Stimulated activated CD8-positive, alpha-beta memory T cell treated with anti-CD3 and anti-CD28 coated beads, Interleukin-7, amount 100 ng/mL, for 4 hours (primary cell): ENCODE measurements around the gene EFNA3.

Experiments used
- DNase-seq, 2 donors: peaks; one replicate each; pipeline ENCODE4 v3.0.0-alpha.2; 2020; ENCODE audit warnings: low read depth in 2 of 2

The EFNA3 gene

DNA sequence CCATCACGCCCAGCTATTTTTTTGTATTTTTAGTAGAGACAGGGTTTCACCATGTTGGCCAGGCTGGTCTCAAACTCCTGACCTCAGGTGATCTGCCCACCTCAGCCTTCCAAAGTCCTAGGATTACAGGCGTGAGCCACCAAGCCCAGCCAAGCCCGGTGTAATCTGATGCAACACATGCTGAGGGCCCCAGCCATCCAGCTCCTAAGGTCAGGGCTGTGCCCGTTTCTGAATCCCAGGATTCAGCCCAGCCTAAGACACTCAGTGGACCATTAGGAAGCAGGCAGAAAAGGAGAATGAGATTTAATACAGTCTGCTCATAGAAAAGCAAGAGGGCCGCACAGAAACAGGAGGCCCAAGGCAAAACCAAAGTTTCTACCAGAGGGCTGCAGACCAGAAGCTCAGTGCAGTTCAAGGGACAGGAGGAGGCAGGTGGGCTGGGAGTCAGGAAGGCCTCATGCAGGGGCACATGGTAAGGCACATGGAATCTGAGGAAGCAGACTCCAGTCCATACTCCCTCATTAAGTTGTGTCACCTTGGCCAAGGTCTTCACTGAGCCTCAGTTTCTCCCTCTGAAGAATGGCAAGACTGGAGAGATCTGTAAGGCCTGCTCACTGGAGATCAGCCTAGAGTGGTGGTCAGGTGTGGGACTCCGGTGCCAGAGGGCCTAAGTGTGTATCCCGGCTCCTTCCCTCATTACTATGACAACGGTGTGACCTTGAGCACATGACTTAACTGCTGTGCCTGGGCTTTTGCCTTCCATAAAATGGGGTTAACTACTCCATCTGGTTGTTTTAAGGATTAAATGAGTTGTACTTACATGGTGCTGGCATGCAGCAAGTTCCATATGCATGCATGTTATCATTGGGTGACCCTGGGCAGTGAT is 29.9 kb upstream of the EFNA3 start:
- no peak for DNase-seq

DNA sequence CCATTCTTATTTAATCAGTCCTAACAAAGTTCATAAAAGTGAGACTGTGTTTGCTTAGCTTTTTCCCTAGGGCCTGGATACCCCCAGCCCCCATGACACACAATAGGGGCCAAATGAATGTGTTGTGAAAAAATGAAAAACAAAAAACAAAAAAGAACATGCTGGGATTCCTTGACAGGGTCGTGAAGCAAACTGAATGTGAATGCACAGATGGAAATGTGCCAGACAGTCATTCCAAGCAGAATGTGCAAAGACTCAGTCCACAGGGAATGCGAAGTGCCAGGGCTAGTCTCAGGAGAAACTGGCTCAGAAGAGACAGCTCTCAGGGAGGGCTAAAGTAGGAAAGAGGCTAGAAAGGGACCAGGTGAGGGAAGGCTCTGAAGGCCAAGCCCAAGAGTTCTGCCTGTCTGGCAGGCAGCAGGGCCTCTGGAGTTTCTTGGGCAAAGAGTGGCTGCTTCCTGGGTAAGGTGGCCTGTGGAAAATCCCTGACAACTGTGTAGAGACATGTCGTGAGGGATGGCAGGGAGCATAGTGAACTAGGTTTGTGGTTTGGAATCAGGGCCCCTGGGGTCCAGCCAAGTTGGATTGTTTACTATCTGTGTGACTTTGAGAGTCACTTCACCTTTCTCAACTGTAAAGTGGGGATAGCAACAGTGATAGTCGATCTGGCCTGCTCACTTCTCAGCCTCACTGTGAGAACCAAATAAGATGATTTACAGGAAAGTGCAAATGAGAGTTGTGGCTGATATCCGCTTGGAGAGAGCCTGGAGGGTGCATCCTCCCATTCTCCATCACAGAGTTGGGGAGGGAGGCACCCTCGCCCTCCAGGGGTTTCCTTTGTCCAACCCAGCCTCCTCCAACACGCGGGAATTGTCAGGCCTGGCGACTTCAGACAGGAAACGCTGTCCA is 28.7 kb upstream of the EFNA3 start:
- DNase-seq, result no peak

DNA sequence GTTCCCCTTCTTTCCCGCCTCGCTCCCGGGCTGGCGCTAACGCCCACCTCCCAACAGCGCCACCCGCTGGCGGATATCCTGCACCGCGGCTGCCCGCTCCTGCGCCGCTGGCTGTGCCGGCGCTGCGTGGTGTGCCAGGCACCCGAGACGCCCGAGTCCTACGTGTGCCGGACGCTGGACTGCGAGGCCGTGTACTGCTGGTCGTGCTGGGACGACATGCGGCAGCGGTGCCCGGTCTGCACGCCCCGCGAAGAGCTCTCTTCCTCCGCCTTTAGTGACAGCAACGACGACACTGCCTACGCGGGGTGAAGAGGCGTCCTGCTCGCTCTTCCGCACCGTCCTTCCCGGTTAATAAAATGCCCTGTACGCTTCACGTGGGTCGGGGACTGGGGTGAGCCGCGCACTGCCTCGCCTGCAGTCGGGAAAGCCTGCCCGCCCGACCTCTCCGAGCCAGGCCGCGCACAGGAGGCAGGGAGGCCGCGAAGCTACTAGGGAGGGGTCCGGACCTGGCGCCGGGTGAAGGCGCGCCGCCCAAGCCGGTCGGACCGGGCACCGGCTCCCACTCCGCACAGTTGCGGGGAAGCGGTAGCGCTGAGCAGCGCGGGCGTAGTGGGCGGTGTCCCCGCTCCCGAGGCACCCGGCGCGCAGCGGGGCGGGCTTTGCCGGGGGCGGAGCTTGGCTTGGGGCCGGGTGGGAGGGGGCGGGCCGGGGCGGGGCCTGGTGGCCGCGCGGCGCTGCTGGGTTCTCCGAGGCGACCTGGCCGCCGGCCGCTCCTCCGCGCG is 27.9 kb upstream of the EFNA3 start, which contains the start of gene ADAM15:
Gene ADAM15, plus strand, starts transcription at position 757 of the 782 bp plus-strand sequence. CDS start 71 bp downstream, outside the sequence.
- DNase-seq, result peak; percentile 46 to 74

DNA sequence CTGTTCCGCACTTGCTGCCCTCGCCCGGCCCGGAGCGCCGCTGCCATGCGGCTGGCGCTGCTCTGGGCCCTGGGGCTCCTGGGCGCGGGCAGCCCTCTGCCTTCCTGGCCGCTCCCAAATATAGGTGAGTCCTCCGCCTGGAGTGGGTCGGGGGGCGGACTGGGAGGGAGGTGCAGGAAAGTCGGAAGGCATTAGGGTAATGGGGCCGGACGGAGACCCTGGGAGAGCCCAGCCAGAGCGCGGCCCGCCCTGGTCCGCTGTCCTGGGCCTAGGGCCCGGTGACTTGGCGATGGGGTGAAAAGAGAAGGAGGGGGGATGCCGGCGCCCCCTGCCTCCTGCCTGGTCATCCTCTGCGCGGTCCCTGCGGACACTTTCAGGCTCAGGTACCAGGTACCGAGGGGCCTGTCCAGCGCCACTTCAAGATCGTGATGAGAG is 27.3 kb upstream of the EFNA3 start:
- no peak for DNase-seq

DNA sequence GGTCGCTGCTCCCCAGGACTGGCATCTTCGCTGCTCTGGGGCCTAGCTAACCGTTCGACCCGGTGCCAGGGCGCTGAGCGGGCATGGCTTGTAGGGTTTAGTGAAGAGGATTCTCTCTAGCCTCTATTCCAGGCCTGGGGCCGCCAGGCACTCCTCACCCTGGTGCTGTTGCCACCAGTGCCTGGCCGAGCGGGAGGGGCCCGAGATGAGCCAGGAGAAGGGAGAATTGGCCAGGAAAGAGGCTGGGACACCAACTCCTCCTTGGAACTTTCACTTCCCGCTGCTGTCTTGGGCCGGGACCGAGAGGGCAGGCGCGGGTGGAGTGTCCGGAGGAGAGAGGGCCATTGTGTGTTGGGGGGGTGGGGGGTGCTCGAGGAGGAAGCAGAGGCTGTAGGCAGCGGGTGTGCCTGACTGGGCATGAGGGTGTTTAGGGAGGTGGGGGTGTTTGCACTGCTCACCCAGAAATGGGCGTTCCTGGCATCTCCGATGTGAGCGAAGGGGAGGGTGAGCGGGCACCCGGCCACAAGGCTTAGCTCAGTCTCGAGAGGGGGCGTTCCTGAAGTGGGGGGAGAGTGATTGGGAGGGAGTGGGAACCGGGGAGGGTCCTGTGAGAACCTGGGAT is 26.7 kb upstream of the EFNA3 start:
- peak; percentile 22 to 49 for DNase-seq

DNA sequence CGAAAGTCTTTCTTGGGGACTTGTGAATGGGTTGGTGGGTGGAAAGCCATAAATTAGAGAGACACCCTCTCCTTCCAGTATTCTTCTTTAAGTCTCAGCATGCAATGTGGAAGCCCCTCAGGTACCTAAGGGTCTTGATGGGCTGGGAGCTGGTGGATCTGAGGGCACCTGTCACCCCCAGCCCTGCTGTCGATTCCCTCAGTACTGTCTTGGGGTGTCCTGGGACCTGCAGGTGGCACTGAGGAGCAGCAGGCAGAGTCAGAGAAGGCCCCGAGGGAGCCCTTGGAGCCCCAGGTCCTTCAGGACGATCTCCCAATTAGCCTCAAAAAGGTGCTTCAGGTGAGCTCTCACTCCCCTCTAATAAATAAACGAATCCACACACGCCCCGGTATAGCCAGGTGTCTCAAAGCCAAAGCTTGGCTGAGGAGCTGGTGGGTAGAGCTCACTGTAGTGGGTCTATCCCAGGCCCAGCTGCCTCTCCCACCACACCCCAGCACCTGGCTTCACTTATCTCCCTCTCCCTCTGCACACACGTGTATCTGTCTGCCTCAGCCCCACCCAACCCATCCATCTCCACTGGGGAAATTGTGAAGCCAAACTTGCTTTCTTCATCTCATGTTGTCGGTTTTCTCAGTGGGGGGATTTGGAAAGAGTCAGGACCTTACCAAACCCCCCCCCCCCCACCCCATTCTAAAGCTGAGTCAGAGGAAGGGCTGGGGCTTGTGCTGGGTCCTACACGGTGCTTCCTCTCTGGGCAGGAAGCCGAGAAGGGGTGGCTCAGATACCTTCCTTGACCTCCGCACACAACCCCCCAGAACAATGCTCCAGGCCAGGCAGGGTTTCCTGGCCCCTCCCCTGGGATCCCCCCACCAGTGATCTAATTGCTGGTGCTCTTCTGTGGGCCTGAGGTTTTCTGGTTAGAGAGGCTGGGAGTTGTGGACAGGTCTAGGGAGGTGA is 25.9 kb upstream of the EFNA3 start:
- no peak for DNase-seq

DNA sequence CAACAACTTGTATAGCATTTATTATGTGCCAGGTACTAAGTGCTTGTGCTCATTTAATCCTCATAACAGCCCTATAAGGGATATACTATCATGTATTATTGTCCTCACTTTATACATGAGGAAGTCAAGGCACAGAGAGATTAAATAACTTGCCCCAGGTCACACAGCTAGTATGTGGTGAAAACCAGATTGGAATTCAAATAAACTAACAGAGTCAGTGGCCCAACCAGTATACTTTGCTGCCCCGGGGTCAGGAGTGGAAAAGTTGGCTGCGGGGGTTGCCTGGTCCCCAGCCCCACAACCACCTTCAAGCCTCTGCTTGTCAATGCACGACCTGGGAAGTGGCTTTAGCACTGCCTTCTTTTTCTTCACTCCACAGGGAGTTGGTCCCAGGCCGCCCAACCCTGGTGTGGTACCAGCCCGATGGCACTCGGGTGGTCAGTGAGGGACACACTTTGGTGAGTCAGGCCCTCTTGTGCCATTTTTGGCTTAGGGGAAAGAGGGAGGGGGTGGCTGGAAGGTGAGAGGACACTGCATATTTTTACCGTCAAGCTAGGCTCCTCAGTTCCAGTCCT is 25.0 kb upstream of the EFNA3 start:
- DNase-seq, result no peak

DNA sequence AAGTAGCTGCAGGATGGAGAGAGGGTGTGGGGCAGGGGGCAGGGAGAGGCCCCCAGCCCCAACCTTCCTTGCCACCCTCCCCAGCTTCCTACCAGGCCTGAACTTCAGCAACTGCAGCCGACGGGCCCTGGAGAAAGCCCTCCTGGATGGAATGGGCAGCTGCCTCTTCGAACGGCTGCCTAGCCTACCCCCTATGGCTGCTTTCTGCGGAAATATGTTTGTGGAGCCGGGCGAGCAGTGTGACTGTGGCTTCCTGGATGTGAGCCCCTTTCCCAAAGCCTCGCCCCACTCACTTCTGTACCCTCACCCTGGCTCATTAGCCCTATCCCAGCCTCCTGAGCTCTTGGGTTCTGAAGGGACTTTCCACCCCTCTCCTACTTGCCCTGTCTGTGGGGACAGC is 21.5 kb upstream of the EFNA3 start:
- DNase-seq, result no peak

DNA sequence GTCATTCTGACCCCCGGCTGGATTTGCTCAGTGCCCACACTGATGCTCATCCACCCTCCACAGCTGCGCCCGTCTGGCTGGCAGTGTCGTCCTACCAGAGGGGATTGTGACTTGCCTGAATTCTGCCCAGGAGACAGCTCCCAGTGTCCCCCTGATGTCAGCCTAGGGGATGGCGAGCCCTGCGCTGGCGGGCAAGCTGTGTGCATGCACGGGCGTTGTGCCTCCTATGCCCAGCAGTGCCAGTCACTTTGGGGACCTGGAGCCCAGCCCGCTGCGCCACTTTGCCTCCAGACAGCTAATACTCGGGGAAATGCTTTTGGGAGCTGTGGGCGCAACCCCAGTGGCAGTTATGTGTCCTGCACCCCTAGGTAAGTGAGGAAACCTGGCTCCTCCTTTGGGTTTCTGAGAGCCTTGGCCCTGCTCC is 20.8 kb upstream of the EFNA3 start:
- DNase-seq, result no peak

DNA sequence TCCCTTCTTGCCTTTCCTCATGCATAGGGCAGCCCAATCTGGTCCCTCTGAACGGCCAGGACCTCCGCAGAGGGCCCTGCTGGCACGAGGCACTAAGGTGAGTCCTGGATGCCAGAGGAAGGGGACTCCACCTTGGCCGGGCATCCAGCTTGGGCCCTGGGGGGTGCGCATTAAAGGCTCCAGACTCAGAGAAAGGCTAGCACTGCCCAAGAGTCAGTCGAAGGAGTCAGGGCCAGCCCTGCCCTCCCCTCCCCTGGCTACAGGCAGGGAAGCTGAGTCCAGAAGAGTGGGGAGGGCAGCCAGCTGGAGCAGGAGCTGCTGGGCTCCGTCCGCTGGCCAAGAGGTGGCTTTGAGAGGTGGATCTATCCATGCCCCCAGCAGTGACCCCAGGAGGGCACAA is 17.9 kb upstream of the EFNA3 start:
- no peak for DNase-seq

DNA sequence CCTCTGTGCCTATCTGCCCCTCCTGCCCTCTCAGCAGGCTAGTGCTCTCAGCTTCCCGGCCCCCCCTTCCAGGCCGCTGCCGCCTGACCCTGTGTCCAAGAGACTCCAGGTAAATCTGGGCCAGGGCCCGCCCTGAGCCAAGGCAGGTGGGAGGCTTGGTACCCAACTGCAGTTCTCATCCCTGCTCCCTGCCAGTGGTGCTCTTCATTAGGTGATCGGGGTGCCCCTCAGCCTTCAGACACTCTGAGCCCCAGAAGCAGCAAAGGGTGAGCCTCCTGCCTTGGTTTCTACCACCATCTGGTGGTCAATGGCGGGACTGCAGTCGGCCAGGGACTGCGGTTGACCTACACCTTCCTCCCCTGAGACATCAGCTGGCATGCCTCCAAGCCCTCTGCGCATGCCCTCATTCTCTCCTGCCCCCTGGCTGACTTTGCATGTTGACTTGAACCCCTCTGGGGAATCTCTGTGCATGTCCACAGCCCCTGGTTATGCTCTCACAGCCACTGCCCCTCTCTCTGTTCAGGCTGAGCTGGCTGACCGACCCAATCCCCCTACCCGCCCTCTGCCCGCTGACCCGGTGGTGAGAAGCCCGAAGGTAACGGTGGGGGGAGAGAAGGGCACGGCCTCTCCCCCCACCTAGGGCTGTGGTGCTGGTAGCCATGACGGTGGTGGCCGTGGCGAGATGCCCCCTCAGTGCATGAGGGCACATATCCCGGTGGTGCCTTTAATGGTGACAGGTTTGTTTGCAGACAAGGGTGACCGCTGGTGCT is 17.1 kb upstream of the EFNA3 start:
- peak; percentile 82 to 89 for DNase-seq

DNA sequence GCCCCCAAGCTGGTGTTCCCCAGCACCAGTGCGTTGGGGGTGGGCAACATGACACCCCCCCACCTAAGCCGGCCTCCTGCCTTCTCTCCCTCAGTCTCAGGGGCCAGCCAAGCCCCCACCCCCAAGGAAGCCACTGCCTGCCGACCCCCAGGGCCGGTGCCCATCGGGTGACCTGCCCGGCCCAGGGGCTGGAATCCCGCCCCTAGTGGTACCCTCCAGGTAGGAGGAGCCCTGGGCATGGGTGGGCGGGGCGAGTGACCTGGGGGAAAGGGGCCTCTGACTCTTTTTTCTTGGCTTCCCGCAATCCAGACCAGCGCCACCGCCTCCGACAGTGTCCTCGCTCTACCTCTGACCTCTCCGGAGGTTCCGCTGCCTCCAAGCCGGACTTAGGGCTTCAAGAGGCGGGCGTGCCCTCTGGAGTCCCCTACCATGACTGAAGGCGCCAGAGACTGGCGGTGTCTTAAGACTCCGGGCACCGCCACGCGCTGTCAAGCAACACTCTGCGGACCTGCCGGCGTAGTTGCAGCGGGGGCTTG is 16.4 kb upstream of the EFNA3 start:
- no peak for DNase-seq

DNA sequence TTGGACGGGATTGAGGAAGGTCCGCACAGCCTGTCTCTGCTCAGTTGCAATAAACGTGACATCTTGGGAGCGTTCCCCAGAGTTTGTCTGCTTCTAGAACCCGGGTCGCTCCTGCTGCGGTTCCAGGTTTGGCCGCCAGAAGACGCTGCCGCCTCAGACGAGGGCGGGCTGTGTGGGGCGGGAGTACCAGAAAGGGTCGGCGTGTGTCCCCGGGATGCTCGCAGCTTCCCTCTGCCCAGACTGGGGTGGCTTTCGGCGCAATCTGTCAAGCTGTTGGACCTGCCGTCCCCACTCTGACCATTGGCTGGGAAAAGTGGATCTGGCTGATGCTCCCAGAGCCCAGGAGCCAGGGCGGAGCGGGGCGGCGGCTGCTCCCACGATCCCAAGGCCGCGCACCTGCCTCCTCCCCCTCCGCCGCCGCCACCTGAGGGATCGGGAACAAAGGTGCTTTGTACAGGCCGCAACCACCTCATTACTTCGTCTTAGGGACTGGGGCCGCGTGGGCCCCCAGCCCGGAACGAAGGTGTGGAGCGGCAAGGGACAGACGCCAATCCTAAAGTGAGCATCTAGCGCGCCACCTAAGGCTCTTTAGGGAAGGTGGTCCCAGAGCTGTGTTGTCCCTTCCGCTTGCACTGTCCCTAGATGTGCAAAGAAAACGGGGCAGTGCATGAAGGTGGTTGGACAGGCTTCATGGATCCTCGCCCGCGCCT is 15.8 kb upstream of the EFNA3 start:
- peak in 1 of 2 donors; percentile 55 for DNase-seq

DNA sequence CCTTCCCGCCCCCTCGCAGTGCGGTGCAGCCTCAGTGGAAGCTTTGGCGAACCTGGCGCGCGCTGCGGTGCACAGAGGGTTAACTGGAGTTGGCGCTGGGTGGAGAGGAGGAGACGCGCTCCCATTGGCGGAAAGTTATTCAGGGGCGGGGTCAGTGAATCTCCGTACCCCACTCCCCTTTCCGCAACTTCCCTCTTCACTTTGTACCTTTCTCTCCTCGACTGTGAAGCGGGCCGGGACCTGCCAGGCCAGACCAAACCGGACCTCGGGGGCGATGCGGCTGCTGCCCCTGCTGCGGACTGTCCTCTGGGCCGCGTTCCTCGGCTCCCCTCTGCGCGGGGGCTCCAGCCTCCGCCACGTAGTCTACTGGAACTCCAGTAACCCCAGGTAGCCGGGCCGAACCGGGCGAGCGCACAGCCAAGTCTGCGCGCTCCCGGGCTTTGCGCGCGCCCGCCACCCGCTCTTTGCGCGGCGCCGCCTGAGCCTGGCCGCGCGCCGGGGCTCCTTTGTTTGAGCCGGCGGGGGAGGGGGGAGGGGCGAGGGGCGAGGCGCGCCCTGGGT is 15.0 kb upstream of the EFNA3 start, which contains the start of gene EFNA4:
Gene EFNA4, plus strand, starts transcription at position 191 of the 561 bp plus-strand sequence. Its CDS starts 84 bp downstream, at position 275.
- peak; percentile 60 to 78 for DNase-seq

DNA sequence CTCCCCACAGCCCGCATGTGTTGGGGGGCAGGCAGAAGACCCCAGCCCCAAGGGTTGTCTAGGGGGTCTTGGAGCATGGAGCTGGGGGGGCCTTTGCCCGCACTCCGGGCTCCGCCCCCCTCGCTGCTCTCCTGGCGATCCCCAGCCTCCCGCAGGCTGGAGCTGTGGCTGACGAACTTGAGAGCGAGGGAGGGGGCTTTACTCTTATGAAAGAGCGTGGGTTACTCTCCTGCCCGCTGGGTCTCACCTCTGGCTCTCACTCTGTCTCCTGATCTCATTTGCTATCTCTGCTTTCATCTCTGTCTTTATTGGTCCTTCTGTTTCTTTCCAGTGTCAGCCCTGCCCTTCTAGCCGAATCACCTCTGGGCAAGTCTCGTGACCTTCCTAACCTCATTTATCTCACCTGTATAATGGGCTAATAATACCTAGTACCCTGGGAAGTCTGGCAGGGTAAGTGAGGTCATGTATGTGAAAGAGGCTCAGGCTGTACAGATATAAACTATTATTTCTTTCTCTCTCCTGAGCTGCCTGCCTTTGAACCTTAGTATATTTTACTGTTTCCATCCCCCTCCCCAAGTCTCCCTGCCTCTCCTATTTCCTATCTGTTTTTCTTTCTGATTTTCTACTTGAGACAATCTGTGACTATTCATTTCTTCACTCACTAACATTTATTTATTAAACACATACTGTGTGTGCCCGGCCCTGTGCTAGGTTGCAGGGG is 14.4 kb upstream of the EFNA3 start:
- no peak for DNase-seq

DNA sequence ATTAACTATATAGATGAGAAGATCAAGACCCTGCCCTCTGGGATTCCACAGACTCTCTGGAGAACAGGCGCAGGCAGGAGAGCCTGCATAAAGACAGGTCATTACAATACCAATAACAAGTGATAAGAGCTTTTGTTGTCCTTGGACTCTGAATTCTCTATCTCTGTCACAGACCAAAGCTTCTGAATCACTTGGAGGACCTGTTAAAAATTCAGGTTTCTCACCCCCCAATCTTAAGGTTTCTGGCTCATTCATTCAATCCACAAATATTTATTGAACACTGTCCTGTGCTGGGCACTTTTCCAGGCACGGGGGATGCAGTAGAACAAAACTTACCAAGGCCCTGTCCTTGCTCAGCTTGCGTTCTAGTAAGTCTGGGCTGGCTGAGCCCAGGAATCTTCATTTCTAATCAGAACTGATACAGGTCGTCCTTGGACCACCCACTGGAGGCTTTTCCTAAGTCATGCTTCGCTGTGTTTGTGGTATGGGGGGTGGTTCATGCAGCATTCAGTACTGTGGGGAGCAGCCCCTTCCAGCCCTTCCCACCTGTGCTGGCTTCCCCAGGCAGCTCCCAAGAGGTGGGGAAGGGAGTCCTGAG is 13.7 kb upstream of the EFNA3 start:
- DNase-seq, result no peak
